ENCODE results near the gene ACACA.

Gene ACACA

DNA sequence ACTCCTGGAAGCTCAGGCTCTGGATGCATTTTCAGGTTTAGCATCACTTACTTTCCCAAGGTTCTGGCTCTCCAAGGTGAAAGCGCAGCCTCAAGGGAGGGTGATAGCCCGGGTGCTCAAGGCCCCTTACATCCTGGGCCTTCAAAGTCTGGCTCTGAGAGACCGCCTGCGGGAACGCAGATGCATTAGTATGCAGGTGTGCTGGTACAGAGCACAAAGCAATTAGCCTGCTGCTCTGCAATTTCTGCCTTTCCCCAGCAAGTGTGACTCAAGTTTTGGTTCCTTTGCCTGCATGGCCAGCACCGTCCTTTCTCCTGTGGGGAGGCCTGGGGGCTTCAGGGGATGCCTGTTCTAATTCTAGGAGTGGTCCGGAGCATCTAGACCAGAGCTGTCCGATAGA, 341.7 kb downstream of the ACACA start:
- peaks cover 0 to 3% (median 0%) of the 10 kb centered on the region in 5 donors for H3K9me3 ChIP-seq (ENCODE audit: control insufficient read depth in 5 of 5, low read length in 5 of 5)
- H3K4me1 ChIP-seq (ENCODE audit: control insufficient read depth in 5 of 5, insufficient read depth in 5 of 5, low read length in 5 of 5), result peaks cover 0 to 7% (median 4%) of the 10 kb centered on the region in 5 donors
- H3K4me3 ChIP-seq (ENCODE audit: low read depth in 1 of 5, low read length in 5 of 5), result no peak overlapping the region
- H3K27ac ChIP-seq (ENCODE audit: low read depth, low read length), result no peak overlapping the region
- H3K27me3 ChIP-seq (ENCODE audit: control insufficient read depth in 5 of 5, insufficient read depth in 4 of 5, low read length in 5 of 5), result peaks cover 17 to 53% (median 29%) of the 10 kb centered on the region in 5 donors
- H3K36me3 ChIP-seq (ENCODE audit: control insufficient read depth in 5 of 5, insufficient read depth in 5 of 5, low read length in 5 of 5), result no peaks in the 10 kb centered on the region
- no peak overlapping the region for H3K9ac ChIP-seq (ENCODE audit: low read length in 5 of 5)

DNA sequence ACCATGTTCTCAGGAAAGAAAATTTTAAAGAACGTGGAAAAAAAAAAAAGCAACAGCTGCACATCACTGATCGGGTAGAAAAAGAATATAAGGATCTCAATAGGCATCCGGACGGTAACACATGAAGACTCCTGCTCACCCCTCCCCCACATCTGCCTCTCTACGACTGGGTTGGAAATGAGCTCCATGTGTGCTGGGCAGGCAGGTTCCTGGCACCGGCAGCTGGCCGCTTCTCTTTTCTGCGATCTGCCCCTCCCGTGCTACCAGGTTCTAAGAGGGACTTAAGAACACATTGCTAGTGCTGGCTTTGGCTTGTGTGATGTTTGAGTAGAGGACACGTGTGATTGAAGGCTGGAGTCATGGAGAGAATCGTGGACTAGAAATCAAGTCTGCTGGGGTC, 342.4 kb downstream of the ACACA start:
- Histone ChIP-seq H3K36me3 (ENCODE audit: control insufficient read depth in 5 of 5, insufficient read depth in 5 of 5, low read length in 5 of 5) (no peaks in the 10 kb centered on the region), H3K9ac (ENCODE audit: low read length in 5 of 5) (no peak overlapping the region), H3K9me3 (ENCODE audit: control insufficient read depth in 5 of 5, low read length in 5 of 5) (peaks cover 0 to under 1% (median 0%) of the 10 kb centered on the region in 5 donors), H3K4me1 (ENCODE audit: control insufficient read depth in 5 of 5, insufficient read depth in 5 of 5, low read length in 5 of 5) (peaks cover 0 to 7% (median 4%) of the 10 kb centered on the region in 5 donors), H3K4me3 (ENCODE audit: low read depth in 1 of 5, low read length in 5 of 5) (no peak overlapping the region), H3K27me3 (ENCODE audit: control insufficient read depth in 5 of 5, insufficient read depth in 4 of 5, low read length in 5 of 5) (peaks cover 17 to 53% (median 29%) of the 10 kb centered on the region in 5 donors), H3K27ac (ENCODE audit: low read depth, low read length) (no peak overlapping the region)

DNA sequence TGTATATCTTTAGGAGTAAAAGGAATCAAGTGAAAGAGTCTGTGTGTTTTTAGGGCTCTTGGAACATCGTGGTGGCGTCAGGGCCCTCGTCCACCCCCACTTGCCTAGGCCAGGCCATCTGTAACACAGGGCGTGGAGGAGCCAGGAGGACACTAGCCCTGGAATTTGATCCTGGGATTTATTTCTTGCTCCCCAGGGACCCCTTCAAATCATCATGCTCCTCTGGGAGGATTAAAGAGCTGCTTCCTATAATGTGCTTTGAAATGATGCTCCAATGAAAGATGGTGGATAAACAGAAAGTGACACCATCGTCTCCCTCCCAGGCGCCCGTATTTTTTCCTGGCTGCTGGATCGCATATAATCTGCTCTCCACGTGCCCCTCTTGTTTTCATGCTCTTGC, 344.6 kb downstream of the ACACA start:
- H3K27ac ChIP-seq (ENCODE audit: low read depth, low read length), result no peak overlapping the region
- no peaks in the 10 kb centered on the region for H3K4me1 ChIP-seq (ENCODE audit: control insufficient read depth in 5 of 5, insufficient read depth in 5 of 5, low read length in 5 of 5)
- no peaks in the 10 kb centered on the region for H3K9me3 ChIP-seq (ENCODE audit: control insufficient read depth in 5 of 5, low read length in 5 of 5)
- peaks cover 17 to 40% (median 23%) of the 10 kb centered on the region in 5 donors for H3K27me3 ChIP-seq (ENCODE audit: control insufficient read depth in 5 of 5, insufficient read depth in 4 of 5, low read length in 5 of 5)
- no peak overlapping the region for H3K4me3 ChIP-seq (ENCODE audit: low read depth in 1 of 5, low read length in 5 of 5)
- peaks cover 0 to 5% (median 4%) of the 10 kb centered on the region in 5 donors for H3K36me3 ChIP-seq (ENCODE audit: control insufficient read depth in 5 of 5, insufficient read depth in 5 of 5, low read length in 5 of 5)
- H3K9ac ChIP-seq (ENCODE audit: low read length in 5 of 5), result no peak overlapping the region

- Histone ChIP-seq H3K9ac (ENCODE audit: low read length in 5 of 5) (no peak overlapping the region), H3K36me3 (ENCODE audit: control insufficient read depth in 5 of 5, insufficient read depth in 5 of 5, low read length in 5 of 5) (peaks cover 0 to 13% (median 11%) of the 10 kb centered on the region in 5 donors), H3K4me1 (ENCODE audit: control insufficient read depth in 5 of 5, insufficient read depth in 5 of 5, low read length in 5 of 5) (no peaks in the 10 kb centered on the region), H3K27ac (ENCODE audit: low read depth, low read length) (no peak overlapping the region), H3K4me3 (ENCODE audit: low read depth in 1 of 5, low read length in 5 of 5) (no peak overlapping the region), H3K27me3 (ENCODE audit: control insufficient read depth in 5 of 5, insufficient read depth in 4 of 5, low read length in 5 of 5) (peaks cover 10 to 30% (median 17%) of the 10 kb centered on the region in 5 donors), H3K9me3 (ENCODE audit: control insufficient read depth in 5 of 5, low read length in 5 of 5) (no peaks in the 10 kb centered on the region)
Observed at GRCh38 chr17:37060928-37061327, 345.7 kb downstream of the ACACA start.

DNA sequence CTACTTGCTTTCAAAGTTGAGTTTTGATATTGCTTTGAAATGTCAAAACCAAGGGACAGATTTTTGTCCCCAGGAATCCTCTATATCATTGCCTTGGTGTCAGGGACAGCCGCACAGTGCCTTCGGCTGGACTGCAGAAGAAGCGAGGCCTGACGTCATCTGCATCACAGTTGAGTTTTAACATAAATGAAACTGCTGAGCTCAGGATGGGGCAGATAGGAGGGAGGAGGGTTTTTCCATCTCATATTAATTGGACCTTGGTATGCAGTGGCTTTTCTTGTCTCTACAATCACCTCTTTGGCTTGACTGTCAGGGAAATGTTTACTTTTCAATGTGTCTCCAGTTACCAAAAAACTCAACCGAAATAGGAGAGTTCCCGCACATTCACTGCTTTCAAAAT, 346.5 kb downstream of the ACACA start:
- Histone ChIP-seq H3K27ac (ENCODE audit: low read depth, low read length) (no peak overlapping the region), H3K4me3 (ENCODE audit: low read depth in 1 of 5, low read length in 5 of 5) (no peak overlapping the region), H3K9me3 (ENCODE audit: control insufficient read depth in 5 of 5, low read length in 5 of 5) (no peaks in the 10 kb centered on the region), H3K9ac (ENCODE audit: low read length in 5 of 5) (no peak overlapping the region), H3K4me1 (ENCODE audit: control insufficient read depth in 5 of 5, insufficient read depth in 5 of 5, low read length in 5 of 5) (no peaks in the 10 kb centered on the region), H3K36me3 (ENCODE audit: control insufficient read depth in 5 of 5, insufficient read depth in 5 of 5, low read length in 5 of 5) (peaks cover 0 to 19% (median 11%) of the 10 kb centered on the region in 5 donors), H3K27me3 (ENCODE audit: control insufficient read depth in 5 of 5, insufficient read depth in 4 of 5, low read length in 5 of 5) (peaks cover 10 to 22% (median 14%) of the 10 kb centered on the region in 5 donors)

DNA sequence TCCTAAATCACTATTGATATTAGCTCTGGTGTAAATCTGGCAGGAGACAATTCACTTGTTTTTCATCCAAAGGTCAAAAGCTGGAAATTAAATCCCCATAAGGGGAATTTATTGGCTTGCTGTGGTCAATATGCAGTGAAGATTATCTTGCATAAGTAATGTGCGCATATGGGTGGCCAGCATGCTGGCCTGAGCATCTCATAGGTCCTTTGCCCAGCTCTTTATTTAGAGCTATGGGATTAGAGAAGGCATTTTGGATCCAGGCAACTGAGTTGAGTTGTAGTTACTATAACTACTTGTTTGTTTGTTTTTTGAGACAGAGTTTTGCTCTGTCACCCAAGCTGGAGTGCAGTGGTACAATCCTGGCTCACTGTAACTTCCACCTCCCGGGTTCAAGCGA, 347.1 kb downstream of the ACACA start:
- Histone ChIP-seq H3K9ac (ENCODE audit: low read length in 5 of 5) (no peak overlapping the region), H3K27ac (ENCODE audit: low read depth, low read length) (no peak overlapping the region), H3K4me1 (ENCODE audit: control insufficient read depth in 5 of 5, insufficient read depth in 5 of 5, low read length in 5 of 5) (no peaks in the 10 kb centered on the region), H3K4me3 (ENCODE audit: low read depth in 1 of 5, low read length in 5 of 5) (no peak overlapping the region), H3K27me3 (ENCODE audit: control insufficient read depth in 5 of 5, insufficient read depth in 4 of 5, low read length in 5 of 5) (peaks cover 4 to 16% (median 8%) of the 10 kb centered on the region in 5 donors), H3K36me3 (ENCODE audit: control insufficient read depth in 5 of 5, insufficient read depth in 5 of 5, low read length in 5 of 5) (peaks cover 0 to 25% (median 16%) of the 10 kb centered on the region in 5 donors), H3K9me3 (ENCODE audit: control insufficient read depth in 5 of 5, low read length in 5 of 5) (no peaks in the 10 kb centered on the region)

GRCh38 chr17:37056622-37057021, 350.0 kb downstream of the ACACA start:
- H3K36me3 ChIP-seq (ENCODE audit: control insufficient read depth in 5 of 5, insufficient read depth in 5 of 5, low read length in 5 of 5), result peaks cover 0 to 41% (median 24%) of the 10 kb centered on the region in 5 donors
- no peaks in the 10 kb centered on the region for H3K4me1 ChIP-seq (ENCODE audit: control insufficient read depth in 5 of 5, insufficient read depth in 5 of 5, low read length in 5 of 5)
- H3K27ac ChIP-seq (ENCODE audit: low read depth, low read length), result no peak overlapping the region
- H3K9ac ChIP-seq (ENCODE audit: low read length in 5 of 5), result no peak overlapping the region
- H3K9me3 ChIP-seq (ENCODE audit: control insufficient read depth in 5 of 5, low read length in 5 of 5), result no peaks in the 10 kb centered on the region
- no peak overlapping the region for H3K4me3 ChIP-seq (ENCODE audit: low read depth in 1 of 5, low read length in 5 of 5)
- H3K27me3 ChIP-seq (ENCODE audit: control insufficient read depth in 5 of 5, insufficient read depth in 4 of 5, low read length in 5 of 5), result no peaks in the 10 kb centered on the region

DNA sequence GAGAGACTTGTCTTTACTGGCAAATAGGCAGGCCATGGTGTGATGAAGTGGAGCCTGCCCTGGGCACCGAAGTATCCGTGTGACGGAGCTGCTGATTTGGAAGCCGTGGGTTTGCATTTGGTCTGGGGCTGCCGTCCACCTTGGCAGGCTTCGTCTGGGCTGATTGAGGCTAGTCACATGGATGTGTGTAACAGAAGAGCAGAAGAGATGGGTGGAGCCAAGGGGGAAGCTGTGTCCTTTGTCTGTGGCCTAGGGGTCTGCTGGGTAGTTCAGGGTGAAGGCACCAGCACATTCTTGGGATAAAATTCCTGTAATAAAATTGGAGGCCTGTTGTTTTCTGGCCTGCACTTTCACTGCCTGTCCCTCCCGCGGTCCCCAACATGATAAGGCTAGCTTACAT, 351.7 kb downstream of the ACACA start:
- Histone ChIP-seq H3K36me3 (ENCODE audit: control insufficient read depth in 5 of 5, insufficient read depth in 5 of 5, low read length in 5 of 5) (peaks cover 0 to 50% (median 31%) of the 10 kb centered on the region in 5 donors), H3K27ac (ENCODE audit: low read depth, low read length) (no peak overlapping the region), H3K27me3 (ENCODE audit: control insufficient read depth in 5 of 5, insufficient read depth in 4 of 5, low read length in 5 of 5) (no peaks in the 10 kb centered on the region), H3K9me3 (ENCODE audit: control insufficient read depth in 5 of 5, low read length in 5 of 5) (no peaks in the 10 kb centered on the region), H3K4me1 (ENCODE audit: control insufficient read depth in 5 of 5, insufficient read depth in 5 of 5, low read length in 5 of 5) (no peaks in the 10 kb centered on the region), H3K4me3 (ENCODE audit: low read depth in 1 of 5, low read length in 5 of 5) (no peak overlapping the region), H3K9ac (ENCODE audit: low read length in 5 of 5) (no peak overlapping the region)

GRCh38 chr17:37052450-37052849, 354.2 kb downstream of the ACACA start:
- no peak overlapping the region for H3K4me3 ChIP-seq (ENCODE audit: low read depth in 1 of 5, low read length in 5 of 5)
- H3K27ac ChIP-seq (ENCODE audit: low read depth, low read length), result no peak overlapping the region
- peaks cover 0 to 2% (median 0%) of the 10 kb centered on the region in 5 donors for H3K4me1 ChIP-seq (ENCODE audit: control insufficient read depth in 5 of 5, insufficient read depth in 5 of 5, low read length in 5 of 5)
- no peak overlapping the region for H3K9ac ChIP-seq (ENCODE audit: low read length in 5 of 5)
- H3K27me3 ChIP-seq (ENCODE audit: control insufficient read depth in 5 of 5, insufficient read depth in 4 of 5, low read length in 5 of 5), result no peaks in the 10 kb centered on the region
- H3K9me3 ChIP-seq (ENCODE audit: control insufficient read depth in 5 of 5, low read length in 5 of 5), result no peaks in the 10 kb centered on the region
- H3K36me3 ChIP-seq (ENCODE audit: control insufficient read depth in 5 of 5, insufficient read depth in 5 of 5, low read length in 5 of 5), result peaks cover 0 to 56% (median 28%) of the 10 kb centered on the region in 5 donors

- no peak overlapping the region for H3K27ac ChIP-seq (ENCODE audit: low read depth, low read length)
- peaks cover 0 to 2% (median 0%) of the 10 kb centered on the region in 5 donors for H3K4me1 ChIP-seq (ENCODE audit: control insufficient read depth in 5 of 5, insufficient read depth in 5 of 5, low read length in 5 of 5)
Observed at GRCh38 chr17:37051833-37052232, 354.8 kb downstream of the ACACA start.

More at GRCh38 chr17:37051833-37052232, 354.8 kb downstream of the ACACA start:
- no peaks in the 10 kb centered on the region for H3K9me3 ChIP-seq (ENCODE audit: control insufficient read depth in 5 of 5, low read length in 5 of 5)
- no peak overlapping the region for H3K9ac ChIP-seq (ENCODE audit: low read length in 5 of 5)
- H3K36me3 ChIP-seq (ENCODE audit: control insufficient read depth in 5 of 5, insufficient read depth in 5 of 5, low read length in 5 of 5), result peaks cover 0 to 52% (median 25%) of the 10 kb centered on the region in 5 donors
- H3K27me3 ChIP-seq (ENCODE audit: control insufficient read depth in 5 of 5, insufficient read depth in 4 of 5, low read length in 5 of 5), result no peaks in the 10 kb centered on the region
- H3K4me3 ChIP-seq (ENCODE audit: low read depth in 1 of 5, low read length in 5 of 5), result no peak overlapping the region
